Body of pancreas (tissue), 4 donors: ENCODE measurements around the gene TENM4. TPM values are rescaled to one million over a fixed set of nuclear protein-coding genes. Genes with fewer than 3 reads are reported as not detected.

Experiments used
- ATAC-seq: fragments of 150-250 bp; one replicate; pipeline ENCODE4 v1.9.1; 2016
- DNase-seq, 4 donors: peaks; one replicate each; pipeline ENCODE4 v3.0.0-alpha.2; 2019
- H3K27ac ChIP-seq, 4 donors: fragments of 200-600 bp; sonication (generic); 1 replicate in 3 of 4; 2 replicates in 1 of 4; pipeline versions ENCODE4 v1.5.1 to v1.6.1; 2016 to 2019; ENCODE audit warnings: mild to moderate bottlenecking in 1 of 4, mixed read lengths in 1 of 4, moderate library complexity in 1 of 4
- H3K27me3 ChIP-seq, 2 donors: fragments of 200-600 bp; sonication (generic); one replicate each; pipeline ENCODE4 v1.6.0; 2016; ENCODE audit warnings: mild to moderate bottlenecking in 1 of 2
- H3K36me3 ChIP-seq, 2 donors: fragments of 200-600 bp; sonication (generic); replicated peaks in 1 of 2; 2 replicates each; pipeline ENCODE4 v1.5.1; 2016; ENCODE audit warnings: low read depth in 2 of 2; ENCODE audit not compliant: insufficient read depth in 1 of 2
- H3K4me1 ChIP-seq: fragments of 200-600 bp; sonication (generic); one replicate; pipeline ENCODE4 v1.6.0; 2016
- H3K4me3 ChIP-seq, 2 donors: fragments of 200-600 bp; sonication (generic); 1 replicate in 1 of 2; 2 replicates in 1 of 2; pipeline ENCODE4 v1.5.1; 2016 to 2019
- H3K9me3 ChIP-seq, 3 donors: fragments of 200-600 bp; sonication (generic); 1 replicate in 2 of 3; 2 replicates in 1 of 3; pipeline ENCODE4 v1.5.1; 2016
- POLR2A ChIP-seq, 3 donors: fragments of 450-650 bp; IDR thresholded peaks; one replicate each; pipeline ENCODE4 v1.6.1; 2016; ENCODE audit warnings: antibody characterized with exemption in 3 of 3, mild to moderate bottlenecking in 2 of 3
- WGBS, 2 donors: methylation state at CpG; one replicate each; pipeline ENCODE4 v1.1.5; 2017; 5-methylcytosine and 5-hydroxymethylcytosine counted together
- intact Hi-C: fragments of 100-400 bp; cut with DNase I; formaldehyde crosslinking; loops from one replicate; pipeline ENCODE4 v1.15.1; 2023
- total RNA-seq, 2 donors: library from RNA; depleted of rRNA; stranded (reverse); fragments of >200 nt; gene quantifications; one replicate each; pipeline ENCODE4 v1.1.0, GENCODE V29; 2016
- TF ChIP-seq, protein P1 (sequence below), 7 experiments: fragments of 450-650 bp in 4 of 7; fragments of 200-600 bp in 3 of 7; sonication (generic) in 3 of 7; IDR thresholded peaks; one replicate each; pipeline ENCODE4 v1.5.1; 2016 to 2019; ENCODE audit warnings: antibody characterized with exemption in 7 of 7

Gene TENM4
- total RNA-seq, 2 donors from 2014 or later: 0.78 to 6.6 TPM

DNA sequence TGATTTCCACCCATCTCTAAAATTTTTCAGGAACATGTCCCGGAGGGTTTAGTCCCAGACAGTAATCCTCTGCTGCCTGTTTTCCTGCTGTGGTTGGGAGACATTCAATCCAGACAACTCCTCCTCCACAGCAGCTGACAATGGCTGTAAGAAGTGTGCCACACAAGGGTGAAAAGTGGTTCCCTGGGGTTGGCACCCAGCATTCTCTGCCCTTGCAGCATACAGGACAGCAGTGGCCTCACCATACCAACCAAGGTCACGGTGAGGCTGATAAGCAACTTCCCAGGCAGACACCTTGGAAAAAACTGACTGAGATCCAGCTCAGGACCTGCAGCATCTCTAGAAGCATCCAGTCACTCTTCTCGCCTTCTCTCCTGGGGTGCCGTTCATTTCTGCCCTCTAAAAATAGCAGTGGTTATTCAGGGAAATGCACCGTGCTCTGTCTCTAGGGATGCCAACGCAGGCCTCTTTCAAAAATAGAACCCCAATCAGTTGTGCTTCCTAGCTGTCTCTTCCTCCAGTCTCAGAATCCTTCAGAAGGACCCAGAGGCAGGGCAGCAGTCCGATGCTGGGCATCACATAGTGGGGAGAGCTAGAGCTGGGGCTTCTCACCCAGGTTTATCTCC is 241.0 kb downstream of the TENM4 start:
- WGBS, 2 donors: 71 to 84% methylated on average over 7 of the region's 7 CpGs
- intact Hi-C loops: no loop called here
- ATAC-seq (no peak), DNase-seq (no peak)
- H3K4me3 ChIP-seq: no peak overlapping the region
- H3K4me1 ChIP-seq: no peaks in the 10 kb centered on the region
- H3K27me3 ChIP-seq: no peaks in the 10 kb centered on the region
- no peak overlapping the region for H3K27ac ChIP-seq
- no peak for TF ChIP-seq POLR2A (IDR thresholded peaks at IDR 0.05)
- TF ChIP-seq, protein P1, sequence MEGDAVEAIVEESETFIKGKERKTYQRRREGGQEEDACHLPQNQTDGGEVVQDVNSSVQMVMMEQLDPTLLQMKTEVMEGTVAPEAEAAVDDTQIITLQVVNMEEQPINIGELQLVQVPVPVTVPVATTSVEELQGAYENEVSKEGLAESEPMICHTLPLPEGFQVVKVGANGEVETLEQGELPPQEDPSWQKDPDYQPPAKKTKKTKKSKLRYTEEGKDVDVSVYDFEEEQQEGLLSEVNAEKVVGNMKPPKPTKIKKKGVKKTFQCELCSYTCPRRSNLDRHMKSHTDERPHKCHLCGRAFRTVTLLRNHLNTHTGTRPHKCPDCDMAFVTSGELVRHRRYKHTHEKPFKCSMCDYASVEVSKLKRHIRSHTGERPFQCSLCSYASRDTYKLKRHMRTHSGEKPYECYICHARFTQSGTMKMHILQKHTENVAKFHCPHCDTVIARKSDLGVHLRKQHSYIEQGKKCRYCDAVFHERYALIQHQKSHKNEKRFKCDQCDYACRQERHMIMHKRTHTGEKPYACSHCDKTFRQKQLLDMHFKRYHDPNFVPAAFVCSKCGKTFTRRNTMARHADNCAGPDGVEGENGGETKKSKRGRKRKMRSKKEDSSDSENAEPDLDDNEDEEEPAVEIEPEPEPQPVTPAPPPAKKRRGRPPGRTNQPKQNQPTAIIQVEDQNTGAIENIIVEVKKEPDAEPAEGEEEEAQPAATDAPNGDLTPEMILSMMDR (IDR thresholded peaks at IDR 0.05): no peak
- no peaks in the 10 kb centered on the region for H3K36me3 ChIP-seq
- no peaks in the 10 kb centered on the region for H3K9me3 ChIP-seq

DNA sequence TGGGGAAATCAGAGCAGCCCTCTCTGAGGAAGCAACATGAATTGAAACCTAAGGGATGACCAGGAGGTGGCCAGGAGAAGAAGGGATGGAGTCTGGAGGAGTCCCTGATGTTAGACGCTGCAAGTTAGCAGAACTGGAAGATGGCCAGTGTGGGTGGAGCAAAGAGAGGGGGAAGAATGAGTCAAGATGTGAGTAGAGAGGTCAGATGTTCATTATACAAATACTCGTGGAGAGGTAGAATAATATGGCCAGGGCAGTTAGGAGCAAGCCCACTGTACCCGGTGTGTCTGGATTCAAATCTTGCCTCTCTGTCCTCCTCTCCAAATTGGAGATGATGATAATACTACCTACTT is 242.0 kb downstream of the TENM4 start:
- TF ChIP-seq, protein P1 (IDR thresholded peaks at IDR 0.05): no peak
- TF ChIP-seq POLR2A (IDR thresholded peaks at IDR 0.05): no peak
- intact Hi-C loops: no loop called here
- no peaks in the 10 kb centered on the region for H3K9me3 ChIP-seq
- H3K36me3 ChIP-seq: no peaks in the 10 kb centered on the region
- no peaks in the 10 kb centered on the region for H3K4me1 ChIP-seq
- H3K4me3 ChIP-seq: no peak overlapping the region
- H3K27me3 ChIP-seq: no peaks in the 10 kb centered on the region
- no peak overlapping the region for H3K27ac ChIP-seq
- 49 to 58% methylated on average over 3 of the region's 3 CpGs for WGBS, 2 donors
- no peak for ATAC-seq
- peak in 2 of 4 donors; percentile 13 to 17 for DNase-seq

DNA sequence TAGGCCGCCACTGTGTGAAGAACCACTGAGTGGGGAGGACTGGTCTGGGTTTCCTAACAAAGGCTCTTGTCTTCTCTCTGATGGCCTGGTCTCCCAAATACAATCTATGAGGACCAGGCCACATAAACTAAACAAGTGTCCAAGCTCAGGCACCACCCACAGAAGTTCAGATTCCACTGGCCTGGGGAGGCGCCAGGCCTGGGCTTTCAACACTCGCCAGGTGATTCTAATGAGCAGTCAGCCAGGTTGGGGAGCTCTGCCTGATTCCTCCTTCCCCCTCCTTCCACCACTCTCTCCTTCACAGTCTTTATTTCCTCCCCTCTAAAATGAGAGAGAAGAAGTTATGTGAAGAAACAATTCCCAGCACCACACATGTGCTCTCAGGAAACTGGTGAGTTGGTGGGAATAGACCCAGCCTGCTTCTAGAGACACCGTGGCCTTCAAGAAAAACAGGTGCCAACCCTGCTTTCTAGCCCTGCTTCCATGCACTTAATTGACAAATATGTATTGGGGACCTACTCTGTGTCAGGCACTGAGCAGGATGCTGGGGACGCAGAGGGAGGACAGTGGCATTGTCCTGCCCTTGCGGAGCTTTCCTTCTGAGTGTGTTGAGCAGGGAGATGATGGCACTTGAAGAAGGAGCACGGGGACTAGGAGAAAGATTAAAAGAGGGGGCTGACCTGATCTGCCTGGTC is 242.5 kb downstream of the TENM4 start:
- no peak for DNase-seq

DNA sequence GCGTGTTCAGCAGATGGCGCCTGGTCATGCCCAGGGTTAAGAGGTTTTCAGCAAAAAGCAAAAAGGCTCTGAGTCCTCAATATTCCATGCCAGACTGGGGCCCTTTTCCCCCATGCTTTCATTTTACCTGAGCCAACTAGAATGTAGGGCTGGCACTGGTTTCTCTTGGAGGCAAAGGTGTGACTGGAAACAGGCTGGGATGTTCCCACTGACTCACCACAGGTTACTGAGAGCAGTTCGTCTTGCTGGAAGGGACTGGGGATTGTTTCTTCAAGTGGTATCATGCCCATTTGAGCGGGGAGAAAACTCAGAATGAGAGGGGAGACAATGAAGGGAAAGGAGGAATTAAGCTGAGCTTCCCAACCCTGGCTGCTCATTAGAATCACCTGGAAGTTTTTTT is 243.9 kb downstream of the TENM4 start:
- no peak for DNase-seq
- Histone ChIP-seq H3K27ac (no peak overlapping the region), H3K4me3 (no peak overlapping the region), H3K9me3 (no peaks in the 10 kb centered on the region), H3K4me1 (no peaks in the 10 kb centered on the region), H3K27me3 (no peaks in the 10 kb centered on the region), H3K36me3 (no peaks in the 10 kb centered on the region)
- TF ChIP-seq POLR2A (IDR thresholded peaks at IDR 0.05): no peak
- TF ChIP-seq, protein P1 (IDR thresholded peaks at IDR 0.05): no peak
- 80 to 90% methylated on average over 4 of the region's 4 CpGs for WGBS, 2 donors
- no peak for ATAC-seq
- intact Hi-C loops: no loop called here

More for the DNA sequence above, 242.5 kb downstream of the TENM4 start:
- H3K9me3 ChIP-seq: no peaks in the 10 kb centered on the region
- 87 to 91% methylated on average over 7 of the region's 7 CpGs for WGBS, 2 donors
- intact Hi-C loops: no loop called here
- no peaks in the 10 kb centered on the region for H3K4me1 ChIP-seq
- no peaks in the 10 kb centered on the region for H3K36me3 ChIP-seq
- no peaks in the 10 kb centered on the region for H3K27me3 ChIP-seq
- H3K27ac ChIP-seq: no peak overlapping the region
- ATAC-seq: no peak
- H3K4me3 ChIP-seq: no peak overlapping the region
- TF ChIP-seq, protein P1 (IDR thresholded peaks at IDR 0.05): no peak
- TF ChIP-seq POLR2A (IDR thresholded peaks at IDR 0.05): no peak

DNA sequence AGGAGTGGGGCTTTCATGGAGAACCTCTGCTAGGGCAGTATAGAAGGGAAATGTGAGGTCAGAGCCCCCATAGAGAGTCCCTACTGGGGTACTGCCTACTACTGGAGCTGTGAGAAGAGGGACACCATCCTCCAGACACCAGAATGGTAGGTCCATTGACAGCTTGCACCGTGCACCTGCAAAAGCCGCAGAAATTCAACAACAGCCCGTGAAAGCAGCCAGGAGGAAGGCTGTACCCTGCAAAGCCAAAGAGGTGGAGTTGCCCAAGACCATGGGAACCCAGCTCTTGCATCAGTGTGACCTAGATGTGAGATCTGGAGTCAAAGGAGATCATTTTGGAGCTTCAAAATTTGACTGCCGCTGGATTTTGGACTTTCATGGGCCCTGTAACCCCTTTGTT is 245.6 kb downstream of the TENM4 start:
- H3K27me3 ChIP-seq: no peaks in the 10 kb centered on the region
- ATAC-seq (no peak), DNase-seq (no peak)
- no peaks in the 10 kb centered on the region for H3K4me1 ChIP-seq
- H3K36me3 ChIP-seq: no peaks in the 10 kb centered on the region
- 93 to 97% methylated on average over 4 of the region's 4 CpGs for WGBS, 2 donors
- no peak overlapping the region for H3K4me3 ChIP-seq
- intact Hi-C loops: no loop called here
- H3K9me3 ChIP-seq: no peaks in the 10 kb centered on the region
- TF ChIP-seq, protein P1 (IDR thresholded peaks at IDR 0.05): no peak
- TF ChIP-seq POLR2A (IDR thresholded peaks at IDR 0.05): no peak
- H3K27ac ChIP-seq: no peak overlapping the region
